Suprapubic skin (tissue), 4 donors: ENCODE measurements around the gene MRGPRG. TPM values are rescaled to one million over a fixed set of nuclear protein-coding genes. Genes with fewer than 3 reads are reported as not detected.

Source experiments
- DNase-seq, 2 donors: peaks; one replicate each; pipeline ENCODE4 v3.0.0-alpha.2; 2019; ENCODE audit warnings: low spot score in 2 of 2
- H3K27ac ChIP-seq: fragments of 200-600 bp; sonication (generic); one replicate; pipeline ENCODE4 v1.5.1; 2019
- H3K27me3 ChIP-seq: fragments of 200-600 bp; sonication (generic); one replicate; pipeline ENCODE4 v1.5.1; 2019
- H3K36me3 ChIP-seq: fragments of 200-600 bp; sonication (generic); one replicate; pipeline ENCODE4 v1.5.1; 2019
- H3K4me1 ChIP-seq: fragments of 200-600 bp; sonication (generic); one replicate; pipeline ENCODE4 v1.5.1; 2019
- H3K4me3 ChIP-seq: fragments of 200-600 bp; sonication (generic); one replicate; pipeline ENCODE4 v1.5.1; 2019; ENCODE audit warnings: mild to moderate bottlenecking
- H3K9me3 ChIP-seq: fragments of 200-600 bp; sonication (generic); one replicate; pipeline ENCODE4 v1.5.1; 2019
- EP300 ChIP-seq: sonication (generic); formaldehyde crosslinking; IDR thresholded peaks from one replicate; pipeline ENCODE4 v1.6.1; 2017; ENCODE audit warnings: antibody characterized with exemption
- POLR2A ChIP-seq, 2 donors: fragments of 450-650 bp; IDR thresholded peaks; one replicate each; pipeline ENCODE4 v1.6.1; 2017; ENCODE audit warnings: antibody characterized with exemption in 2 of 2, mild to moderate bottlenecking in 2 of 2, moderate library complexity in 2 of 2
- POLR2AphosphoS5 ChIP-seq, 3 donors: sonication (generic); formaldehyde crosslinking; IDR thresholded peaks; one replicate each; pipeline ENCODE4 v1.6.1; 2017; ENCODE audit warnings: antibody characterized with exemption in 3 of 3
- WGBS: methylation state at CpG from one replicate; pipeline ENCODE4 v1.1.5; 2018; 5-methylcytosine and 5-hydroxymethylcytosine counted together
- total RNA-seq, 4 donors: library from RNA; depleted of rRNA; stranded (reverse); fragments of >200 nt; gene quantifications; one replicate each; pipeline ENCODE4 v1.1.0, GENCODE V29; 2016
- TF ChIP-seq, protein P1 (sequence below), 2 donors: fragments of 200-600 bp in 1 of 2; fragments of 450-650 bp in 1 of 2; sonication (generic) in 1 of 2; IDR thresholded peaks; one replicate each; pipeline ENCODE4 v1.5.1; 2016 to 2019; ENCODE audit warnings: antibody characterized with exemption in 2 of 2, mild to moderate bottlenecking in 1 of 2, moderate library complexity in 1 of 2

MRGPRG gene
- total RNA-seq, 4 donors from 2014 or later, result not detected

DNA sequence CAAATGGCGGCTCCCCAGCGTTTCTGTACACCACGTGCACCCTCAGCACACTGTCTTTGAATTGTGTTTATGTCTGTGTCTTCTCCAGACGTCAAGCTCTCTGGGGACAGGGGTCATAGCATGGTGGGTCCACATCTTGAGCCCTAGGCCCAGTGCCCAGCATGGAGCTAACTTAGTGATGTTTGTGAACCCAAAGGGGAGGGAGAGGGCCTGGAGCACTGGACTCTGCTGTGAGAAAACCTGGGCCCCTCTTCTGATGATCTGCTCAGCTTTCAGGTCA lies 4.3 kb downstream of the MRGPRG start:
- Histone ChIP-seq H3K9me3 (no peaks in the 10 kb centered on the region), H3K27ac (no peak overlapping the region), H3K4me1 (peaks cover 5% of the 10 kb centered on the region), H3K36me3 (no peaks in the 10 kb centered on the region), H3K27me3 (peaks cover 49% of the 10 kb centered on the region), H3K4me3 (no peak overlapping the region)
- no peak for DNase-seq
- 81% methylated on average over 4 of the region's 4 CpGs for WGBS
- no peak for TF ChIP-seq EP300
- TF ChIP-seq POLR2A (IDR thresholded peaks at IDR 0.05), result no peak

DNA sequence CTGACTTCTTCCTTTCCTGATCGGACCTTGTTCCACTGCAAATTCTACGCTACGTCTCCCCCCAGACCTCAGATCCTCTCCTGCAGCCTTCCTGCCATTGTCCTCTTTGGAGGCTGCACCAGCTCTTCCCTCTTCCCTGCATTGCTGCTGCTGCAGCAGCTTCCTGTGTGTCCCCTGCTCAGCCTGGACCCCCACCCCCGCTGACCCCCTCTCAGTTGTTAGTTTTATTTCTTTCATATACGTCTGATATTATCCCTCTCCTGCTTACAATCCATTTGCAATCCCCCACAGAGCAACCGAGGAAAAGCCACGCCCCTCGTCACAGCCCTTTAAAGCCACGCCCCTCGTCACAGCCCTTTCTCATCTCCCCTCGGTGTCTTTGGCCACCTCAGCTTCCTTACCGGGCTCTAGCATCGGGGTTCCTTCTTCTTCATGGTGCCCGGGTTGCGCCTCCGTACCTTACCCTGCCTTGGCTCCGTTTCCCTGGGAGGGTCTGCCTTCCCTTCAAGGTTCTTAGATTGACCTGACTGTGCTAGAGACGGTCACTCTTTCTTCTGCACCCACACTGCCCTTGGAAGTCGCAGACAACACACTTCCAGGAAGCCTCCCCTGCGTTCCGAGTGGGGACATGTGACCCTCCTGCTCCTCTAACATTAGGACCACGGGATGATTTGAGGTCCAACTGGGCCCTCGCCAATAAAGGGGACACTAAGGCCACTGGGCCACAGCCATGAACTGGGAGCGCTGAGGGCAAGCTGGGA lies 4.8 kb downstream of the MRGPRG start:
- no peak for TF ChIP-seq POLR2A (IDR thresholded peaks at IDR 0.05)
- TF ChIP-seq POLR2AphosphoS5 (IDR thresholded peaks at IDR 0.05), result no peak
- TF ChIP-seq, protein P1, sequence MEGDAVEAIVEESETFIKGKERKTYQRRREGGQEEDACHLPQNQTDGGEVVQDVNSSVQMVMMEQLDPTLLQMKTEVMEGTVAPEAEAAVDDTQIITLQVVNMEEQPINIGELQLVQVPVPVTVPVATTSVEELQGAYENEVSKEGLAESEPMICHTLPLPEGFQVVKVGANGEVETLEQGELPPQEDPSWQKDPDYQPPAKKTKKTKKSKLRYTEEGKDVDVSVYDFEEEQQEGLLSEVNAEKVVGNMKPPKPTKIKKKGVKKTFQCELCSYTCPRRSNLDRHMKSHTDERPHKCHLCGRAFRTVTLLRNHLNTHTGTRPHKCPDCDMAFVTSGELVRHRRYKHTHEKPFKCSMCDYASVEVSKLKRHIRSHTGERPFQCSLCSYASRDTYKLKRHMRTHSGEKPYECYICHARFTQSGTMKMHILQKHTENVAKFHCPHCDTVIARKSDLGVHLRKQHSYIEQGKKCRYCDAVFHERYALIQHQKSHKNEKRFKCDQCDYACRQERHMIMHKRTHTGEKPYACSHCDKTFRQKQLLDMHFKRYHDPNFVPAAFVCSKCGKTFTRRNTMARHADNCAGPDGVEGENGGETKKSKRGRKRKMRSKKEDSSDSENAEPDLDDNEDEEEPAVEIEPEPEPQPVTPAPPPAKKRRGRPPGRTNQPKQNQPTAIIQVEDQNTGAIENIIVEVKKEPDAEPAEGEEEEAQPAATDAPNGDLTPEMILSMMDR (IDR thresholded peaks at IDR 0.05), result no peak
- TF ChIP-seq EP300, result no peak
- Histone ChIP-seq H3K4me1 (peaks cover 5% of the 10 kb centered on the region), H3K27me3 (peaks cover 44% of the 10 kb centered on the region), H3K36me3 (no peaks in the 10 kb centered on the region), H3K9me3 (no peaks in the 10 kb centered on the region), H3K4me3 (no peak overlapping the region), H3K27ac (no peak overlapping the region)
- DNase-seq, result peak; percentile 46 to 63
- WGBS, result 61% methylated on average over 23 of the region's 24 CpGs

DNA sequence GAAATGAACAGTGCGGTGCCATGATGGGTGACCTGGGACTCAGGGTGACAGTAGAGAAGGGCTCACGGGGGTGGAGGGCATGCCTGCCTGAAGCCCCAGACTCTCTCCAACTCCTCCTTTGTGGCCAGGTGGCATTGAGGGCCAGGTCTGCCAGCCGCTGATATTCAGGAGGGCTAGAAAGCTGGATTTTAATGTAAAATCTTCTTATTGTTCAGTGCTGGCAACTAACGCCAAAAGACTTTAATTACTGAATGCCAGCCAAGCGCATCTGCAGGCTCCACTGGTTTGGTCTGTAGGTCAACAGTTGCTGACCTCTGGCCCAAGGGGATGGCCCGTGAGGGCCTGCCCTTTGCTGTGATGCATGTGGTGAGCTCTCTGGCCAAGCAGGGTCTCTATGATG lies 10.3 kb downstream of the MRGPRG start:
- H3K27me3 ChIP-seq, result peaks cover 21% of the 10 kb centered on the region
- H3K9me3 ChIP-seq, result no peaks in the 10 kb centered on the region
- H3K4me1 ChIP-seq, result peaks cover 6% of the 10 kb centered on the region
- H3K27ac ChIP-seq, result no peak overlapping the region
- no peak for DNase-seq
- TF ChIP-seq POLR2A (IDR thresholded peaks at IDR 0.05) (no peak), EP300 (no peak), POLR2AphosphoS5 (IDR thresholded peaks at IDR 0.05) (no peak)
- TF ChIP-seq, protein P1 (IDR thresholded peaks at IDR 0.05), result no peak
- WGBS, result 89% methylated on average over 5 of the region's 6 CpGs
- H3K4me3 ChIP-seq, result no peak overlapping the region
- no peaks in the 10 kb centered on the region for H3K36me3 ChIP-seq

DNA sequence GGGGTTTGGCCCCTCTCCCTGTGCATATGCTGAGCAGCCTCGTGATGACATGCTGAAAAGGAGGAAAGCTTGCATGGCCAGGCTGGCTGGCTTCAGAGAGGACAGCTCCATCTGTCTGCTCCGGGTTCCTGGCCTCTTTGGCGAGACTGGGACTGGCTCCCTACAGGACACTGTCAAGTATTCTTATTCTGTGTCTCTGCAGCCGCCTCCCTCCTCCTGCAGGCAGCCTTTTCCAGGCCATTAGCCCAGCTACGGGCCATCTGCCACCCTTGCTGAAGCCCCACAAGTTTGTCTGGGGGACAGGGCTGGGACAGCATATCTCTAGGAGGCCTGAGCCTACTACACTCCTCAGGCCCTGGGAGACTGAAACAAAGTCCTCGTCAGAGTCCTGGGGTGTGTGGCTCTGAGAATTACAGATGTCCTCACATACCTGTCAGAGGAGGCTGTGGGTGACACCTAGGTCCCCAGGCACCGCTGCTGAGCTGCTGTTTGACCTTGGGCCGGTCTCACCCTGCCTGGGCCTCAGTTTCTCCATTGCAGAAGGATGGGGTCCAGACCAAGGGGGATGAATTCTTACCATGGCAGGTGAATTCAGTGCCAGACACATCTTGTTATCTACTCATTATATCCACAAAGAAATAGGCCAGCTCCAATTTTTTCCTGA lies 11.0 kb downstream of the MRGPRG start:
- Histone ChIP-seq H3K4me3 (no peak overlapping the region), H3K4me1 (peaks cover 7% of the 10 kb centered on the region), H3K27ac (no peak overlapping the region), H3K27me3 (peaks cover 25% of the 10 kb centered on the region), H3K9me3 (no peaks in the 10 kb centered on the region), H3K36me3 (no peaks in the 10 kb centered on the region)
- TF ChIP-seq, protein P1 (IDR thresholded peaks at IDR 0.05), result no peak
- TF ChIP-seq POLR2AphosphoS5 (IDR thresholded peaks at IDR 0.05) (no peak), POLR2A (IDR thresholded peaks at IDR 0.05) (no peak), EP300 (no peak)
- no peak for DNase-seq
- 78% methylated on average over 5 of the region's 8 CpGs for WGBS

DNA sequence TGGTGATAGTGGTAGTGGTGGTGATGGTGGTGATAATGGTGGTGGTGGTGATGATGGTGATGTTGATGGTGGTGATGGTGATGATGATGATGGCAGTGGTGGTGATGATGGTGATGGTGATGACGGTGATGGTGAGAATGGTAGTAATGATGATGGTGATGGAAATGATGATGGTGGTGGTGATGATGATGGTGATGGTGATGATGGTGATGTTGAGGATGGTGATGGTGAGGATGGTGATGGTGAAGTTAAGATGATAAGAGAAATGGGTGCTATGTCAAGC lies 11.8 kb downstream of the MRGPRG start:
- 94% methylated on average over 1 of the region's 1 CpG for WGBS
- Histone ChIP-seq H3K27ac (no peak overlapping the region), H3K4me1 (peaks cover 7% of the 10 kb centered on the region), H3K9me3 (no peaks in the 10 kb centered on the region), H3K27me3 (peaks cover 33% of the 10 kb centered on the region), H3K4me3 (no peak overlapping the region), H3K36me3 (no peaks in the 10 kb centered on the region)
- TF ChIP-seq, protein P1 (IDR thresholded peaks at IDR 0.05), result no peak
- TF ChIP-seq POLR2A (IDR thresholded peaks at IDR 0.05), result no peak
- TF ChIP-seq POLR2AphosphoS5 (IDR thresholded peaks at IDR 0.05), result no peak
- no peak for TF ChIP-seq EP300
- DNase-seq, result no peak
